ENCODE measurements around the gene PACSIN2. TPM values are rescaled to one million over a fixed set of nuclear protein-coding genes. Genes with fewer than 3 reads are reported as not detected.

PACSIN2 gene, protein sequence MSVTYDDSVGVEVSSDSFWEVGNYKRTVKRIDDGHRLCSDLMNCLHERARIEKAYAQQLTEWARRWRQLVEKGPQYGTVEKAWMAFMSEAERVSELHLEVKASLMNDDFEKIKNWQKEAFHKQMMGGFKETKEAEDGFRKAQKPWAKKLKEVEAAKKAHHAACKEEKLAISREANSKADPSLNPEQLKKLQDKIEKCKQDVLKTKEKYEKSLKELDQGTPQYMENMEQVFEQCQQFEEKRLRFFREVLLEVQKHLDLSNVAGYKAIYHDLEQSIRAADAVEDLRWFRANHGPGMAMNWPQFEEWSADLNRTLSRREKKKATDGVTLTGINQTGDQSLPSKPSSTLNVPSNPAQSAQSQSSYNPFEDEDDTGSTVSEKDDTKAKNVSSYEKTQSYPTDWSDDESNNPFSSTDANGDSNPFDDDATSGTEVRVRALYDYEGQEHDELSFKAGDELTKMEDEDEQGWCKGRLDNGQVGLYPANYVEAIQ
- total RNA-seq: 10 to 100 TPM; 37.1 to 48.5 (median 47.6) TPM
- 39.1 TPM for total RNA-seq (2013)

DNA sequence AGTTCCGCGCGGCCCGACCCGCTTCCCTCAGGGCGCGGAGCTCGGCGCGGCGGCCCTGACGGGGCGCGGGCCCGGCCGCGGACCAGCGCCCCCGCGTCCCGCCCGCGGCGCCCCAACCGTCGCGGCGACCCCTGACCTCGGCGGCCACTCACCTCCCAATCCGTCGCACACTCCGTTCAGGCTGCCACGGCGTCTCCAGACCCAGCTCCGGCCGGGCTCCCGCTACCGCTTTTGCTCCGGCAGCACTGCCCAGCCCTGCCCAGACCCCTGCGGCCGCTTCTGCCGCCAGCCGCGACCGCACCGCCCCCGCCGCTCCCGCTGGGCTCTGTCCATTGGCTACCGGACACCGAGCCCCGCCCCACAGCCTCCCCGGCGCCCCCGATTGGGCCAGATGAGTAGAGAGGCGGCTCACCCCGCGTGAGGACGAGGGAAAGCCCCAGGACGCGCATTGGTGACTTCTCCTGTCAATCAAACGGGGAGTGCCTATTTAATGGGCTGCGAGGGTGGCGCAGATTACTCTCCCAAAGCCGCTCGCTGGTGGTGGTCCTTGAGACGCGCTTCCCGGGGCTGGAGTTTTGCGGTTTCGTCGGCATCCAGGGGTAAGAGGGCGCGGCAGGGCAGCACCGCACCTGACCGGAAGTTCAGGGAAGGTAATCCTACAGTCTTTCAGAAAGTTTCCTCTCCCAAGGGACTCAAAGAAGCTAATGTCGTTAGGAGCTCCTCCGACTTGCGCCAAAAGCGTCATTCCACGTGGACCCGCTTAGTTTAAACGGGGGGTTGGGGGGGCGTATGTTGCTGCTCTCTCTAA is at the start of gene PACSIN2:
Gene PACSIN2, minus strand, starts transcription at position 281 of the 808 bp plus-strand sequence. CDS start 103,069 bp downstream, outside the sequence.
- DNase-seq (peak; percentile 98 to 99), ATAC-seq (peak; percentile 96 to 100 (median 98))
- Histone ChIP-seq H3K27me3 (ENCODE audit: control insufficient read depth, insufficient read depth, low read length) (no peaks in the 10 kb centered on the region), H3K4me1 (ENCODE audit: control insufficient read depth, insufficient read depth, low read length) (peaks cover 19% of the 10 kb centered on the region), H3K36me3 (ENCODE audit: control insufficient read depth, insufficient read depth, low read length) (no peaks in the 10 kb centered on the region), H3K4me3 (ENCODE audit: low read length) (peak within 1 kb of the TSS; percentile 84), H3K9me3 (ENCODE audit: control insufficient read depth, insufficient read depth, low read length) (no peaks in the 10 kb centered on the region), H3K27ac (ENCODE audit: low read length) (peak within 1 kb of the TSS; percentile 78)
- intact Hi-C loops (cut with micrococcal nuclease): loop anchor here (1.0 to 10.0 kb wide), 3 partner anchors 120 to 401 kb away; partner anchors contain the start of gene POLDIP3
- WGBS (ENCODE audit: insufficient coverage): under 1% methylated on average over 85 of the region's 85 CpGs
- TF ChIP-seq, protein P1, sequence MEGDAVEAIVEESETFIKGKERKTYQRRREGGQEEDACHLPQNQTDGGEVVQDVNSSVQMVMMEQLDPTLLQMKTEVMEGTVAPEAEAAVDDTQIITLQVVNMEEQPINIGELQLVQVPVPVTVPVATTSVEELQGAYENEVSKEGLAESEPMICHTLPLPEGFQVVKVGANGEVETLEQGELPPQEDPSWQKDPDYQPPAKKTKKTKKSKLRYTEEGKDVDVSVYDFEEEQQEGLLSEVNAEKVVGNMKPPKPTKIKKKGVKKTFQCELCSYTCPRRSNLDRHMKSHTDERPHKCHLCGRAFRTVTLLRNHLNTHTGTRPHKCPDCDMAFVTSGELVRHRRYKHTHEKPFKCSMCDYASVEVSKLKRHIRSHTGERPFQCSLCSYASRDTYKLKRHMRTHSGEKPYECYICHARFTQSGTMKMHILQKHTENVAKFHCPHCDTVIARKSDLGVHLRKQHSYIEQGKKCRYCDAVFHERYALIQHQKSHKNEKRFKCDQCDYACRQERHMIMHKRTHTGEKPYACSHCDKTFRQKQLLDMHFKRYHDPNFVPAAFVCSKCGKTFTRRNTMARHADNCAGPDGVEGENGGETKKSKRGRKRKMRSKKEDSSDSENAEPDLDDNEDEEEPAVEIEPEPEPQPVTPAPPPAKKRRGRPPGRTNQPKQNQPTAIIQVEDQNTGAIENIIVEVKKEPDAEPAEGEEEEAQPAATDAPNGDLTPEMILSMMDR (IDR thresholded peaks at IDR 0.05): no peak
- H3K9me3 Mint-ChIP-seq: no peaks in the 10 kb centered on the region
- peaks cover 24 to 28% of the 10 kb centered on the region in 2 donors for H3K4me1 Mint-ChIP-seq
- peak within 1 kb of the TSS; percentile 82 to 95 for H3K27ac Mint-ChIP-seq
- H3K36me3 Mint-ChIP-seq: no peaks in the 10 kb centered on the region
- H3K27me3 Mint-ChIP-seq (ENCODE audit: low read depth in 2 of 2): peaks cover 0 to 3% of the 10 kb centered on the region in 2 donors
- peak within 1 kb of the TSS; percentile 96 for H3K4me3 Mint-ChIP-seq

DNA sequence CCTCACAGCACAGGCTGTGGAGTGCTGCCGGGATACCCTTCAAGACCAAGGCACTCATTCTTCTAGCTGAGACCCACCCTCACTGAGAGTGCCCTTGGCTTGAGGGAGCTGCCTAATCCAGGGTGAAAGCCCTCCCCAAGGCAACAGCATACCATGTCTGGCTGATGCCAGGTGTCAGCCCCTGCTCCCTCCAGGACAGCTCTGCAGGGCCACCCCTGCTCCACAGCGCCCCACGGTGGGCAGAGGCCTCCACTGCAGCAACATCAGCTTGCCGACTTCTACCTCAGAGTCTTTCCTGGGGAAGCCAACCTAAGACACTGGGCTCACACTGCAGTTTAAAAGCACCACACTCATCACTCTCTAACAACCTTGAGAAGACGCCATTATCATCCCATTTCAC is 45.2 kb upstream of the PACSIN2 start:
- Mint-ChIP-seq H3K4me3 (no peak overlapping the region), H3K36me3 (peaks cover 7% of the 10 kb centered on the region), H3K9me3 (no peaks in the 10 kb centered on the region), H3K27me3 (ENCODE audit: low read depth in 2 of 2) (no peaks in the 10 kb centered on the region), H3K27ac (no peak overlapping the region), H3K4me1 (no peaks in the 10 kb centered on the region)
- ATAC-seq (peak; percentile 46 to 63 (median 48)), DNase-seq (peak; percentile 25 to 48)
- 70% methylated on average over 5 of the region's 5 CpGs for WGBS (ENCODE audit: insufficient coverage)
- no peaks in the 10 kb centered on the region for H3K9me3 ChIP-seq (ENCODE audit: control insufficient read depth, insufficient read depth, low read length)
- intact Hi-C loops (cut with micrococcal nuclease): no loop called here
- no peak overlapping the region for H3K27ac ChIP-seq (ENCODE audit: low read length)
- H3K4me1 ChIP-seq (ENCODE audit: control insufficient read depth, insufficient read depth, low read length): no peaks in the 10 kb centered on the region
- TF ChIP-seq, protein P1 (IDR thresholded peaks at IDR 0.05): peak; percentile 52
- no peaks in the 10 kb centered on the region for H3K27me3 ChIP-seq (ENCODE audit: control insufficient read depth, insufficient read depth, low read length)
- peaks cover 19% of the 10 kb centered on the region for H3K36me3 ChIP-seq (ENCODE audit: control insufficient read depth, insufficient read depth, low read length)
- no peak overlapping the region for H3K4me3 ChIP-seq (ENCODE audit: low read length)

DNA sequence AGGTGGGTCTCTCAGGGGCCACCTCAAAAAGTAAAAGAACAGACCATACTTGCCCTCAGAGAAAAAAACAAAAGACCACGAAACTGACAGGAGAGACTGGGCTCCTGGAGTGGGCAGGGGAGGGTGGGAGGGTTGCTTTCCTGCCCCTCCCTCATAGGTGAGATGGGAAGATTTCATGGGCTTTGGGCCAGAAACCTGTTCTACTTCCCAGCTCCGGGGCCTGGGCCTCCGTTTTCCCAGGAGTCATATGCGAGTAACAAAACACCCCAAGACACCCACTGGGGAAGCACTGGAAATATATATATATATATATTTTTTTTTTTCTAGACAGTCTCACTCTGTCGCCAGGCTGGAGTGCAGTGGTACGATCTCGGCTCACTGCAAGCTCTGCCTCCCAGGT is 42.7 kb upstream of the PACSIN2 start:
- no peaks in the 10 kb centered on the region for H3K36me3 Mint-ChIP-seq

More for the DNA sequence above, 42.7 kb upstream of the PACSIN2 start:
- Histone ChIP-seq H3K27ac (ENCODE audit: low read length) (no peak overlapping the region), H3K27me3 (ENCODE audit: control insufficient read depth, insufficient read depth, low read length) (no peaks in the 10 kb centered on the region), H3K4me3 (ENCODE audit: low read length) (no peak overlapping the region), H3K9me3 (ENCODE audit: control insufficient read depth, insufficient read depth, low read length) (no peaks in the 10 kb centered on the region), H3K4me1 (ENCODE audit: control insufficient read depth, insufficient read depth, low read length) (no peaks in the 10 kb centered on the region), H3K36me3 (ENCODE audit: control insufficient read depth, insufficient read depth, low read length) (peaks cover 12% of the 10 kb centered on the region)
- no peak for ATAC-seq
- Mint-ChIP-seq H3K27ac (no peak overlapping the region), H3K9me3 (no peaks in the 10 kb centered on the region), H3K4me3 (no peak overlapping the region), H3K27me3 (ENCODE audit: low read depth in 2 of 2) (no peaks in the 10 kb centered on the region), H3K4me1 (no peaks in the 10 kb centered on the region)
- intact Hi-C loops (cut with micrococcal nuclease): no loop called here
- TF ChIP-seq, protein P1 (IDR thresholded peaks at IDR 0.05): no peak
- no peak for DNase-seq
- WGBS (ENCODE audit: insufficient coverage): 94% methylated on average over 3 of the region's 7 CpGs

Measured in natural killer cell (primary cell).